Body of pancreas (tissue), 4 donors: ENCODE data around the gene SPART.

Experiments
- CTCF ChIP-seq, 7 experiments: fragments of 450-650 bp in 4 of 7; fragments of 200-600 bp in 3 of 7; sonication (generic) in 3 of 7; IDR thresholded peaks; one replicate each; pipeline ENCODE4 v1.5.1; 2016 to 2019; ENCODE audit warnings: antibody characterized with exemption in 7 of 7
- POLR2A ChIP-seq, 3 donors: fragments of 450-650 bp; IDR thresholded peaks; one replicate each; pipeline ENCODE4 v1.6.1; 2016; ENCODE audit warnings: antibody characterized with exemption in 3 of 3, mild to moderate bottlenecking in 2 of 3

GRCh38 chr13:36261011-36261410 is 85.2 kb downstream of the SPART start:
- no peak for TF ChIP-seq POLR2A (IDR thresholded peaks at IDR 0.05)
- no peak for TF ChIP-seq CTCF (IDR thresholded peaks at IDR 0.05)
